ENCODE data around the gene MS4A3.

DNA sequence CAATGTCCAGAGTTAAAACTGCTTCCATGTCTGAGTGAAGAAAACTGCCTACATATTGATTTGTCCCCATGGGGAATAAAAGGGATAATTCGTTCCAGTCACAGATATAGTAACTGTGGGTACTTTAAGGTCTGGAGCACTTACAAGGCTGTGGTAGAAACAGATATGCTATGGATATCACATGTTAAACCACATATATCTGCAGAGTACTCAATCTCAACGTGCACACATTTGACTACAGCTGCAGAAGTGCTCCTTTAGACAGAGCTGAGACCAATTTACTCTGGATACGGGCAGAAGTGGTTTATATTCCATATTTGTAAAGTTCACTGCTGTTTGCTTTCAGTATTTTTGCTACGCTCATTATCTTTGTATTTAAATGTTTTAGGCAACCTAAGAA, 22.3 kb downstream of the MS4A3 start:
- TF ChIP-seq, protein P1, sequence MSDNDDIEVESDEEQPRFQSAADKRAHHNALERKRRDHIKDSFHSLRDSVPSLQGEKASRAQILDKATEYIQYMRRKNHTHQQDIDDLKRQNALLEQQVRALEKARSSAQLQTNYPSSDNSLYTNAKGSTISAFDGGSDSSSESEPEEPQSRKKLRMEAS (CRISPR knock-in tag; IDR thresholded peaks at IDR 0.05) = no peak
- no peak for TF ChIP-seq E2F4 (CRISPR knock-in tag; IDR thresholded peaks at IDR 0.05; ENCODE audit: borderline replicate concordance, low read depth)
- TF ChIP-seq, protein P2, sequence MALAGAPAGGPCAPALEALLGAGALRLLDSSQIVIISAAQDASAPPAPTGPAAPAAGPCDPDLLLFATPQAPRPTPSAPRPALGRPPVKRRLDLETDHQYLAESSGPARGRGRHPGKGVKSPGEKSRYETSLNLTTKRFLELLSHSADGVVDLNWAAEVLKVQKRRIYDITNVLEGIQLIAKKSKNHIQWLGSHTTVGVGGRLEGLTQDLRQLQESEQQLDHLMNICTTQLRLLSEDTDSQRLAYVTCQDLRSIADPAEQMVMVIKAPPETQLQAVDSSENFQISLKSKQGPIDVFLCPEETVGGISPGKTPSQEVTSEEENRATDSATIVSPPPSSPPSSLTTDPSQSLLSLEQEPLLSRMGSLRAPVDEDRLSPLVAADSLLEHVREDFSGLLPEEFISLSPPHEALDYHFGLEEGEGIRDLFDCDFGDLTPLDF (CRISPR knock-in tag; IDR thresholded peaks at IDR 0.05) = no peak
